Suprapubic skin (tissue), 4 donors: Measurements from ENCODE around the gene EBF4. TPM values are rescaled to one million over a fixed set of nuclear protein-coding genes. Genes with fewer than 3 reads are reported as not detected.
A peak's percentile ranks its signal among the peaks of the same experiment; 100 is the strongest.

Experiments used
- DNase-seq, 2 donors: peaks; one replicate each; pipeline ENCODE4 v3.0.0-alpha.2; 2019; ENCODE audit warnings: low spot score in 2 of 2
- H3K27ac ChIP-seq: fragments of 200-600 bp; sonication (generic); one replicate; pipeline ENCODE4 v1.5.1; 2019
- H3K27me3 ChIP-seq: fragments of 200-600 bp; sonication (generic); one replicate; pipeline ENCODE4 v1.5.1; 2019
- H3K36me3 ChIP-seq: fragments of 200-600 bp; sonication (generic); one replicate; pipeline ENCODE4 v1.5.1; 2019
- H3K4me1 ChIP-seq: fragments of 200-600 bp; sonication (generic); one replicate; pipeline ENCODE4 v1.5.1; 2019
- H3K4me3 ChIP-seq: fragments of 200-600 bp; sonication (generic); one replicate; pipeline ENCODE4 v1.5.1; 2019; ENCODE audit warnings: mild to moderate bottlenecking
- H3K9me3 ChIP-seq: fragments of 200-600 bp; sonication (generic); one replicate; pipeline ENCODE4 v1.5.1; 2019
- CTCF ChIP-seq, 2 donors: fragments of 200-600 bp in 1 of 2; fragments of 450-650 bp in 1 of 2; sonication (generic) in 1 of 2; IDR thresholded peaks; one replicate each; pipeline ENCODE4 v1.5.1; 2016 to 2019; ENCODE audit warnings: antibody characterized with exemption in 2 of 2, mild to moderate bottlenecking in 1 of 2, moderate library complexity in 1 of 2
- EP300 ChIP-seq: sonication (generic); formaldehyde crosslinking; IDR thresholded peaks from one replicate; pipeline ENCODE4 v1.6.1; 2017; ENCODE audit warnings: antibody characterized with exemption
- POLR2A ChIP-seq, 2 donors: fragments of 450-650 bp; IDR thresholded peaks; one replicate each; pipeline ENCODE4 v1.6.1; 2017; ENCODE audit warnings: antibody characterized with exemption in 2 of 2, mild to moderate bottlenecking in 2 of 2, moderate library complexity in 2 of 2
- POLR2AphosphoS5 ChIP-seq, 3 donors: sonication (generic); formaldehyde crosslinking; IDR thresholded peaks; one replicate each; pipeline ENCODE4 v1.6.1; 2017; ENCODE audit warnings: antibody characterized with exemption in 3 of 3
- WGBS: methylation state at CpG from one replicate; pipeline ENCODE4 v1.1.5; 2018; 5-methylcytosine and 5-hydroxymethylcytosine counted together
- total RNA-seq, 4 donors: library from RNA; depleted of rRNA; stranded (reverse); fragments of >200 nt; gene quantifications; one replicate each; pipeline ENCODE4 v1.1.0, GENCODE V29; 2016

Gene EBF4
- total RNA-seq, 4 donors from 2014 or later, result 5.9 to 12.6 (median 6.3) TPM

- no peaks in the 10 kb centered on the region for H3K9me3 ChIP-seq
- H3K36me3 ChIP-seq, result no peaks in the 10 kb centered on the region
- no peak for DNase-seq
- no peak overlapping the region for H3K4me3 ChIP-seq
- 26% methylated on average over 5 of the region's 6 CpGs for WGBS
- TF ChIP-seq POLR2AphosphoS5 (IDR thresholded peaks at IDR 0.05) (no peak), POLR2A (IDR thresholded peaks at IDR 0.05) (no peak), CTCF (IDR thresholded peaks at IDR 0.05) (no peak), EP300 (no peak)
- H3K27ac ChIP-seq, result no peak overlapping the region
- H3K27me3 ChIP-seq, result peaks cover 34% of the 10 kb centered on the region
- H3K4me1 ChIP-seq, result peaks cover 10% of the 10 kb centered on the region
Observed at GRCh38 chr20:2687514-2687913, 5.1 kb upstream of the EBF4 start.

GRCh38 chr20:2688041-2688591, 4.5 kb upstream of the EBF4 start:
- WGBS, result 27% methylated on average over 18 of the region's 18 CpGs
- no peaks in the 10 kb centered on the region for H3K36me3 ChIP-seq
- peak in 1 of 2 donors; percentile 77 for DNase-seq
- peak; percentile 33 to 61 for TF ChIP-seq CTCF (IDR thresholded peaks at IDR 0.05)
- TF ChIP-seq POLR2AphosphoS5 (IDR thresholded peaks at IDR 0.05), result no peak
- no peak overlapping the region for H3K4me3 ChIP-seq
- H3K4me1 ChIP-seq, result peaks cover 10% of the 10 kb centered on the region
- H3K27ac ChIP-seq, result no peak overlapping the region
- H3K27me3 ChIP-seq, result peaks cover 34% of the 10 kb centered on the region
- no peaks in the 10 kb centered on the region for H3K9me3 ChIP-seq

GRCh38 chr20:2690213-2690612, 2.4 kb upstream of the EBF4 start:
- TF ChIP-seq EP300, result no peak
- no peak for TF ChIP-seq CTCF (IDR thresholded peaks at IDR 0.05)
- TF ChIP-seq POLR2AphosphoS5 (IDR thresholded peaks at IDR 0.05), result no peak
- no peak for TF ChIP-seq POLR2A (IDR thresholded peaks at IDR 0.05)
- Histone ChIP-seq H3K4me1 (peaks cover 18% of the 10 kb centered on the region), H3K27me3 (peaks cover 45% of the 10 kb centered on the region), H3K36me3 (no peaks in the 10 kb centered on the region), H3K4me3 (no peak overlapping the region), H3K27ac (no peak overlapping the region), H3K9me3 (no peaks in the 10 kb centered on the region)
- WGBS, result 86% methylated on average over 3 of the region's 3 CpGs
- peak; percentile 27 to 50 for DNase-seq

- H3K36me3 ChIP-seq, result no peaks in the 10 kb centered on the region
- H3K4me1 ChIP-seq, result peaks cover 18% of the 10 kb centered on the region
- DNase-seq, result peak in 1 of 2 donors; percentile 62
- peaks cover 42% of the 10 kb centered on the region for H3K27me3 ChIP-seq
- no peaks in the 10 kb centered on the region for H3K9me3 ChIP-seq
- H3K27ac ChIP-seq, result no peak overlapping the region
- TF ChIP-seq POLR2AphosphoS5 (IDR thresholded peaks at IDR 0.05) (no peak), CTCF (IDR thresholded peaks at IDR 0.05) (no peak), EP300 (no peak), POLR2A (IDR thresholded peaks at IDR 0.05) (no peak)
- 82% methylated on average over 6 of the region's 6 CpGs for WGBS
- H3K4me3 ChIP-seq, result no peak overlapping the region
Observed at GRCh38 chr20:2690718-2691117, 1.9 kb upstream of the EBF4 start.

- no peak overlapping the region for H3K27ac ChIP-seq
- H3K27me3 ChIP-seq, result peaks cover 41% of the 10 kb centered on the region
- H3K4me1 ChIP-seq, result peaks cover 18% of the 10 kb centered on the region
- no peaks in the 10 kb centered on the region for H3K9me3 ChIP-seq
- WGBS, result 69% methylated on average over 8 of the region's 8 CpGs
- no peaks in the 10 kb centered on the region for H3K36me3 ChIP-seq
- DNase-seq, result peak; percentile 36 to 58
- H3K4me3 ChIP-seq, result no peak overlapping the region
- no peak for TF ChIP-seq POLR2AphosphoS5 (IDR thresholded peaks at IDR 0.05)
Observed at GRCh38 chr20:2691127-2691526, 1.5 kb upstream of the EBF4 start.

- Histone ChIP-seq H3K36me3 (no peaks in the 10 kb centered on the region), H3K9me3 (no peaks in the 10 kb centered on the region), H3K27me3 (peaks cover 36% of the 10 kb centered on the region), H3K4me3 (peak overlapping the region; percentile 60), H3K27ac (peak overlapping the region; percentile 69), H3K4me1 (peaks cover 18% of the 10 kb centered on the region)
- DNase-seq, result peak; percentile 51 to 69
- 72% methylated on average over 10 of the region's 10 CpGs for WGBS
- no peak for TF ChIP-seq POLR2AphosphoS5 (IDR thresholded peaks at IDR 0.05)
- no peak for TF ChIP-seq EP300
- TF ChIP-seq POLR2A (IDR thresholded peaks at IDR 0.05), result no peak
- no peak for TF ChIP-seq CTCF (IDR thresholded peaks at IDR 0.05)
Observed at GRCh38 chr20:2691663-2692035, 931 bp upstream of the EBF4 start.
